ENCODE results near the gene MYO16. TPM values are rescaled to one million over a fixed set of nuclear protein-coding genes. Genes with fewer than 3 reads are reported as not detected.

The MYO16 gene
- total and polyA plus RNA-seq, 12 donors = 0.56 to 2.4 (median 1.4) TPM

DNA sequence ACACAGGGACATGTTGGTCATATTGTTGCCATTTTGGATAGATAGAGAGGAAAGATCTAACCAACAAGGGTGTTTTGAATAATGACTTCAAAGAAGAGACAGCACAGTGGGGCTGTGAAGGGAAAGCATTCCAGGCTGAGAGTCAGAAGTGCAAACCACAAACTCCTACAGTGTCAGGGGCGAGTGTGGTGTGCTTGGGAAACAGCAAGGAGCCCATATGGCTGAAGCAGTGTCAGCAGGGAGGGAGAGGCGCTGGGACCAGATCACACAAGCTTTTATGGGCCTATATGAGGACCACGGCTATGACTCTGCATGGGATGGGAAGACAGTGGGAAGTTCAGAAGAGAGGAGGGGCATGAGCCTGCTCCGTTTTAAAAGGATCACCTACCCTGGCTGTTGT is 166.4 kb downstream of the MYO16 start:
- Histone ChIP-seq H3K27me3 (no peaks in the 10 kb centered on the region), H3K4me1 (replicated peaks in 1 of 2) (no peaks in the 10 kb centered on the region), H3K27ac (no peak overlapping the region), H3K36me3 (replicated peaks in 1 of 2) (no peaks in the 10 kb centered on the region), H3K9me3 (replicated peaks in 1 of 3) (no peaks in the 10 kb centered on the region), H3K4me3 (no peak overlapping the region)
- 43 to 63% (median 47%) methylated on average over 4 of the region's 4 CpGs for WGBS, 4 donors
- TF ChIP-seq, protein P1, sequence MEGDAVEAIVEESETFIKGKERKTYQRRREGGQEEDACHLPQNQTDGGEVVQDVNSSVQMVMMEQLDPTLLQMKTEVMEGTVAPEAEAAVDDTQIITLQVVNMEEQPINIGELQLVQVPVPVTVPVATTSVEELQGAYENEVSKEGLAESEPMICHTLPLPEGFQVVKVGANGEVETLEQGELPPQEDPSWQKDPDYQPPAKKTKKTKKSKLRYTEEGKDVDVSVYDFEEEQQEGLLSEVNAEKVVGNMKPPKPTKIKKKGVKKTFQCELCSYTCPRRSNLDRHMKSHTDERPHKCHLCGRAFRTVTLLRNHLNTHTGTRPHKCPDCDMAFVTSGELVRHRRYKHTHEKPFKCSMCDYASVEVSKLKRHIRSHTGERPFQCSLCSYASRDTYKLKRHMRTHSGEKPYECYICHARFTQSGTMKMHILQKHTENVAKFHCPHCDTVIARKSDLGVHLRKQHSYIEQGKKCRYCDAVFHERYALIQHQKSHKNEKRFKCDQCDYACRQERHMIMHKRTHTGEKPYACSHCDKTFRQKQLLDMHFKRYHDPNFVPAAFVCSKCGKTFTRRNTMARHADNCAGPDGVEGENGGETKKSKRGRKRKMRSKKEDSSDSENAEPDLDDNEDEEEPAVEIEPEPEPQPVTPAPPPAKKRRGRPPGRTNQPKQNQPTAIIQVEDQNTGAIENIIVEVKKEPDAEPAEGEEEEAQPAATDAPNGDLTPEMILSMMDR (IDR thresholded peaks at IDR 0.05) = no peak
- TF ChIP-seq POLR2A (IDR thresholded peaks at IDR 0.05) = no peak
- intact Hi-C loops (cut with DNase I) = no loop called here
- DNase-seq = no peak

- intact Hi-C loops (cut with DNase I) = no loop called here
- DNase-seq = no peak
- no peak overlapping the region for H3K4me3 ChIP-seq
- TF ChIP-seq, protein P1 (IDR thresholded peaks at IDR 0.05) = no peak
- no peak for TF ChIP-seq POLR2A (IDR thresholded peaks at IDR 0.05)
- 69 to 86% (median 77%) methylated on average over 3 of the region's 3 CpGs for WGBS, 4 donors
- no peaks in the 10 kb centered on the region for H3K36me3 ChIP-seq (replicated peaks in 1 of 2)
- H3K4me1 ChIP-seq (replicated peaks in 1 of 2) = no peaks in the 10 kb centered on the region
- H3K27ac ChIP-seq = no peak overlapping the region
- H3K9me3 ChIP-seq (replicated peaks in 1 of 3) = no peaks in the 10 kb centered on the region
- H3K27me3 ChIP-seq = no peaks in the 10 kb centered on the region
These were observed 167.9 kb downstream of the MYO16 start for GRCh38 chr13:108797354-108797753.

- no peak for DNase-seq
- H3K9me3 ChIP-seq (replicated peaks in 1 of 3) = no peaks in the 10 kb centered on the region
- no peak for TF ChIP-seq POLR2A (IDR thresholded peaks at IDR 0.05)
- TF ChIP-seq, protein P1 (IDR thresholded peaks at IDR 0.05) = no peak
- H3K27ac ChIP-seq = no peak overlapping the region
- H3K4me1 ChIP-seq (replicated peaks in 1 of 2) = no peaks in the 10 kb centered on the region
- H3K27me3 ChIP-seq = no peaks in the 10 kb centered on the region
- no peaks in the 10 kb centered on the region for H3K36me3 ChIP-seq (replicated peaks in 1 of 2)
- H3K4me3 ChIP-seq = no peak overlapping the region
- intact Hi-C loops (cut with DNase I) = no loop called here
These were observed 178.4 kb downstream of the MYO16 start for GRCh38 chr13:108807841-108808240.

DNA sequence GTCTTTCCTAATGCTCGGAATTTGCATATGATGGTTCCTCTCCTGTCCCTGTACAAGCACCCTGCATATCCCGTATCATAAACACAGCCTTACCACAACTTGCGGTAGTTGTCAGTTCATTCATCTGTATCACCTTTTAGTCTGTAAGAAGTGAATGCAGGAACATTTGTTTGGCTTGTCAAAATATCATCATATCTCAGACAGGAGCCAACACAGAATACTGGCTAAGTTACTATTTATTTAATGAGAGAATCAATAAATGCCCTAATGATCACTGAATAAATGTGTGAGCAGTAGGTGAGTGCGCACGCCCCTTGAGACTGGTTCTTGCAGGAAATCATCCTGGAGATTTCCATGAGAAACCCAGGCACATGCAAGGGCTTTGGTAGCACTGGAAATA is 182.8 kb downstream of the MYO16 start:
- Histone ChIP-seq H3K27ac (no peak overlapping the region), H3K4me1 (replicated peaks in 1 of 2) (no peaks in the 10 kb centered on the region), H3K4me3 (no peak overlapping the region), H3K27me3 (no peaks in the 10 kb centered on the region), H3K9me3 (replicated peaks in 1 of 3) (no peaks in the 10 kb centered on the region), H3K36me3 (replicated peaks in 1 of 2) (no peaks in the 10 kb centered on the region)
- 91 to 94% (median 92%) methylated on average over 5 of the region's 5 CpGs for WGBS, 4 donors
- no peak for DNase-seq
- TF ChIP-seq, protein P1 (IDR thresholded peaks at IDR 0.05) = no peak
- no peak for TF ChIP-seq POLR2A (IDR thresholded peaks at IDR 0.05)
- intact Hi-C loops (cut with DNase I) = no loop called here
